ENCODE measurements around the gene PCDHB16.
"Not testable (repeated sequence)": the region's sequence is repeated elsewhere in the genome, so short reads cannot be mapped to it uniquely, and the experiment has no call there.

PCDHB16 gene

DNA sequence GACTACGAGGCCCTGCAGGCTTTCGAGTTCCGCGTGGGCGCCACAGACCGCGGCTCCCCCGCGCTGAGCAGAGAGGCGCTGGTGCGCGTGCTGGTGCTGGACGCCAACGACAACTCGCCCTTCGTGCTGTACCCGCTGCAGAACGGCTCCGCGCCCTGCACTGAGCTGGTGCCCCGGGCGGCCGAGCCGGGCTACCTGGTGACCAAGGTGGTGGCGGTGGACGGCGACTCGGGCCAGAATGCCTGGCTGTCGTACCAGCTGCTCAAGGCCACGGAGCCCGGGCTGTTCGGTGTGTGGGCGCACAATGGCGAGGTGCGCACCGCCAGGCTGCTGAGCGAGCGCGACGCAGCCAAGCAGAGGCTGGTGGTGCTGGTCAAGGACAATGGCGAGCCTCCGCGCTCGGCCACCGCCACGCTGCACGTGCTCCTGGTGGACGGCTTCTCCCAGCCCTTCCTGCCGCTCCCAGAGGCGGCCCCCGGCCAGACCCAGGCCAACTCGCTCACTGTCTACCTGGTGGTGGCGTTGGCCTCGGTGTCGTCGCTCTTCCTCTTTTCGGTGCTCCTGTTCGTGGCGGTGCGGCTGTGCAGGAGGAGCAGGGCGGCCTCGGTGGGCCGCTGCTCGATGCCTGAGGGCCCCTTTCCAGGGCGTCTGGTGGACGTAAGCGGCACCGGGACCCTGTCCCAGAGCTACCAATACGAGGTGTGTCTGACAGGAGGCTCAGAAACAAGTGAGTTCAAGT lies 2.1 kb downstream of the PCDHB16 start:
- not testable (repeated sequence) for DNase-seq (ENCODE audit: low read depth)

GRCh38 chr5:141186897-141187512 lies 4.8 kb downstream of the PCDHB16 start, which contains the start of gene PCDHB9:
Gene PCDHB9, plus strand, starts transcription at chr5:141187161. Its CDS starts 158 bp downstream, at chr5:141187319.
- no peak for DNase-seq (ENCODE audit: low read depth)

DNA sequence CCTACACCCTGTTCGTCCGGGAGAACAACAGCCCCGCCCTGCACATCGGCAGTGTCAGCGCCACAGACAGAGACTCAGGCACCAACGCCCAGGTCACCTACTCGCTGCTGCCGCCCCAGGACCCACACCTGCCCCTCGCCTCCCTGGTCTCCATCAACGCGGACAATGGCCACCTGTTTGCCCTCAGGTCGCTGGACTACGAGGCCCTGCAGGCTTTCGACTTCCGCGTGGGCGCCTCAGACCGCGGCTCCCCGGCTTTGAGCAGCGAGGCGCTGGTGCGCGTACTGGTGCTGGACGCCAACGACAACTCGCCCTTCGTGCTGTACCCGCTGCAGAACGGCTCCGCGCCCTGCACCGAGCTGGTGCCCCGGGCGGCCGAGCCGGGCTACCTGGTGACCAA lies 6.5 kb downstream of the PCDHB16 start:
- not testable (repeated sequence) for DNase-seq (ENCODE audit: low read depth)

GRCh38 chr5:141189131-141189530 lies 6.9 kb downstream of the PCDHB16 start:
- not testable (repeated sequence) for DNase-seq (ENCODE audit: low read depth)

DNA sequence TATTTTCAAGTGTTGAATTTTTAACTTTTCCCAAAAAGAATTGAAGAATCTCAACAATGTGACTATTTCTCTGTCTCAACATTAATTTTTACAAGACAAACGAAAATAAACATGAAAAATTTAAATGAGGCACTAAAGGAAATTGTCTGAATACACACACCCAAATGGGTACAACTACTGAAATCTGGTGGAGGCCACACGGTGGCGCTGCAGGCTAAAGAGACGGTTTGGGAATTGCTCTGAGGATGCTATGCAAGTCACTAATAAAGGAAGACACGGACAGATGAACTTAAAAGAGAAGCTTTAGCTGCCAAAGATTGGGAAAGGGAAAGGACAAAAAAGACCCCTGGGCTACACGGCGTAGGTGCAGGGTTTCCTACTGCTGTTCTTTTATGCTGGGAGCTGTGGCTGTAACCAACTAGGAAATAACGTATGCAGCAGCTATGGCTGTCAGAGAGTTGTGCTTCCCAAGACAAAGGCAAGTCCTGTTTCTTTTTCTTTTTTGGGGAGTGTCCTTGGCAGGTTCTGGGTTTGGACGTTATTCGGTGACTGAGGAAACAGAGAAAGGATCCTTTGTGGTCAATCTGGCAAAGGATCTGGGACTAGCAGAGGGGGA lies 10.0 kb downstream of the PCDHB16 start, which contains the start of gene PCDHB10:
PCDHB10 (plus strand) TSS at position 244 of the 616 bp plus-strand sequence; CDS start at position 444, 200 bp downstream.
- no peak for DNase-seq (ENCODE audit: low read depth)

DNA sequence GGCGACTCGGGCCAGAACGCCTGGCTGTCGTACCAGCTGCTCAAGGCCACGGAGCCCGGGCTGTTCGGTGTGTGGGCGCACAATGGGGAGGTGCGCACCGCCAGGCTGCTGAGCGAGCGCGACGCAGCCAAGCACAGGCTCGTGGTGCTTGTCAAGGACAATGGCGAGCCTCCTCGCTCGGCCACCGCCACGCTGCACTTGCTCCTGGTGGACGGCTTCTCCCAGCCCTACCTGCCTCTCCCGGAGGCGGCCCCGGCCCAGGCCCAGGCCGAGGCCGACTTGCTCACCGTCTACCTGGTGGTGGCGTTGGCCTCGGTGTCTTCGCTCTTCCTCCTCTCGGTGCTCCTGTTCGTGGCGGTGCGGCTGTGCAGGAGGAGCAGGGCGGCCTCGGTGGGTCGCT lies 12.1 kb downstream of the PCDHB16 start:
- DNase-seq (ENCODE audit: low read depth) = not testable (repeated sequence)

DNA sequence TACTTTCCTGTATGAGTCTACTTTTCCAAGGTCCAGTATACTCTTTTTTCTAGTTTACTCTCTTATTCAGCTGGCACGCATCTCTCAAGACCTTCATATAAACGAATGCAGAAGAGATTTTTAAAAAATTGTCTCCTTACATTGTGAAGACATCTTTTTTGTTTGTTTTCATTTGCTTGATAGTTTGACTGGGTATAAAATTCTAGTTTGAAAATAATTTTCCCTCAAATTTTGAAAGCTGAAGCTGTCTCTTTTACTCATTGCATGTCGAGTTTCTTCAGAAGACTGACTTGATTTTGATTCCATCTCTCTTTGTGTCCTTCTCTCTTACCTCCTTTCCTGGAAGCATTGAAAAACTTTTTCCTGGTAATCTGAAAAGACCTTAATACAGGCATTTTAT lies 14.2 kb downstream of the PCDHB16 start:
- no peak for DNase-seq (ENCODE audit: low read depth)

DNA sequence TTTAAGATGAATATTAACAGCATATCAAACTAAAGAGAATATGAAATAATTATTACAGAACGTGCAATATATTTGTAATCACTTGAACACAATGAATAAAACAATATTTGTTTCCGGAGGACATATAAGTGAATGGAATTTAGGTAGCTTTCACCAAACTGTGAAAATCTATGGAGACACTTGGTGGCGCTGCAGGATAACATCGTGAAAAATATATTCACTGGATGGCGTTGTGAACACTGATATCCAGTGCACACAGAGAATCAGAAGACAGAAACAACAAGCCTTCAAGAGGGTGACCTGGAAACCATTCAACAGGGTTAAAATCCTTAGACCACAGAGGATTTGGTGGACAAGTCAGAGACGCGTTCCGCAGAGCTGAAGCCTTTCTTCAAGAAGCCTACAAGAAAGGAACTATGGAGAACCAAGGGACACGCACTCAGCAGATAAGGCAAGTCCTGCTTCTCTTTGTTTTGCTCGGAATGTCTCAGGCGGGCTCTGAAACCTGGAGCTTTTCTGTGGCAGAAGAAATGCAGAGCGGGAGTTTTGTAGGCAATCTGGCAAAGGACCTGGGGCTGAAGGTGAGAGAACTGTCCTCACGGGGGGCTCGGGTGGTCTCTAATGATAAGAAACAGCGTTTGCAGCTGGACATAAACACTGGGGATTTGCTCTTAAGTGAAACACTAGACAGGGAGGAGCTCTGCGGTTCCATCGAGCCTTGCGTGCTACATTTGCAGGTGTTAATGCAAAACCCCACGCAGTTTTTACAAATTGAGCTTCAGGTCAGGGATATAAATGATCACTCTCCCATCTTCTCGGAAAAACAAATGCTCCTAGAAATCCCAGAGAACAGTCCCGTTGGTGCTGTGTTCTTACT lies 17.4 kb downstream of the PCDHB16 start, which contains the start of gene PCDHB11:
PCDHB11 (plus strand) TSS at position 269 of the 877 bp plus-strand sequence; CDS start at position 417, 148 bp downstream.
- DNase-seq (ENCODE audit: low read depth) = no peak

- DNase-seq (ENCODE audit: low read depth) = not testable (repeated sequence)
Observed at GRCh38 chr5:141201126-141201525, 18.9 kb downstream of the PCDHB16 start.

DNA sequence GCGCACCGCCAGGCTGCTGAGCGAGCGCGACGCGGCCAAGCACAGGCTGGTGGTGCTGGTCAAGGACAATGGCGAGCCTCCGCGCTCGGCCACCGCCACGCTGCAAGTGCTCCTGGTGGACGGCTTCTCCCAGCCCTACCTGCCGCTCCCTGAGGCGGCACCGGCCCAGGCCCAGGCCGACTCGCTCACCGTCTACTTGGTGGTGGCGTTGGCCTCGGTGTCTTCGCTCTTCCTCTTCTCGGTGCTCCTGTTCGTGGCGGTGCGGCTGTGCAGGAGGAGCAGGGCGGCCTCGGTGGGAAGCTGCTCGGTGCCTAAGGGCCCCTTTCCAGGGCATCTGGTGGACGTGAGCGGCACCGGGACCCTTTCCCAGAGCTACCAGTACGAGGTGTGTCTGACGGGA lies 19.5 kb downstream of the PCDHB16 start:
- not testable (repeated sequence) for DNase-seq (ENCODE audit: low read depth)

DNA sequence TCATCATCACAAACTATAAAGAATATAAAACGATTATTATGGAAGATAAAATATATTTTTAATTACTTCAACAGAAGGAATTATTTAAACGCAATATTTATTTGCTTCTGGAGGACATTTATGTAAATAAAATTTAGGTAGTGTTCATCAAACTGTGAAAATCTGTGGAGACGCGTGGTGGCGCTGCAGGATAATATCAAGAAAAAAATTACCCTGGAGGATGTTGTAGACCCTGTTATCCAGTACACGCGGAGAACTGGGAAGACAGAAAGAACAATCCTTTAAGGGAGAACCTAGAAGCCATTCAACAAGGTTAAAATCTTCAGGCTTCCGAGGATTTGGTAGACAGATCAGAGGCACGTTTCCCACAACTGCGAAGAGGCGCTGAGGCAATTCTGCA lies 26.3 kb downstream of the PCDHB16 start, which contains the start of gene PCDHB12:
PCDHB12 (plus strand) TSS at position 242 of the 400 bp plus-strand sequence. CDS start 189 bp downstream, outside the sequence.
- DNase-seq (ENCODE audit: low read depth) = no peak

DNA sequence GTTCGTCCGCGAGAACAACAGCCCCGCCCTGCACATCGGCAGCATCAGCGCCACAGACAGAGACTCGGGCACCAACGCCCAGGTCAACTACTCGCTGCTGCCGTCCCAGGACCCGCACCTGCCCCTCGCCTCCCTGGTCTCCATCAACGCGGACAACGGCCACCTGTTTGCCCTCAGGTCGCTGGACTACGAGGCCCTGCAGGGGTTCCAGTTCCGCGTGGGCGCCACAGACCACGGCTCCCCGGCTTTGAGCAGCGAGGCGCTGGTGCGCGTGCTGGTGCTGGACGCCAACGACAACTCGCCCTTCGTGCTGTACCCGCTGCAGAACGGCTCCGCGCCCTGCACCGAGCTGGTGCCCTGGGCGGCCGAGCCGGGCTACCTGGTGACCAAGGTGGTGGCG lies 28.1 kb downstream of the PCDHB16 start:
- DNase-seq (ENCODE audit: low read depth) = not testable (repeated sequence)

DNA sequence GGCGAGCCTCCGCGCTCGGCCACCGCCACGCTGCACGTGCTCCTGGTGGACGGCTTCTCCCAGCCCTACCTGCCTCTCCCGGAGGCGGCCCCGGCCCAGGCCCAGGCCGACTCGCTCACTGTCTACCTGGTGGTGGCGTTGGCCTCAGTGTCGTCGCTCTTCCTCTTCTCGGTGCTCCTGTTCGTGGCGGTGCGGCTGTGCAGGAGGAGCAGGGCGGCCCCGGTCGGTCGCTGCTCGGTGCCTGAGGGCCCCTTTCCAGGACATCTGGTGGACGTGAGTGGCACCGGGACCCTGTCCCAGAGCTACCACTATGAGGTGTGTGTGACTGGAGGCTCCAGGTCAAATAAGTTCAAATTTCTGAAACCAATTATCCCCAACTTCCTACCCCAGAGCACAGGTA lies 28.7 kb downstream of the PCDHB16 start:
- DNase-seq (ENCODE audit: low read depth) = not testable (repeated sequence)

DNA sequence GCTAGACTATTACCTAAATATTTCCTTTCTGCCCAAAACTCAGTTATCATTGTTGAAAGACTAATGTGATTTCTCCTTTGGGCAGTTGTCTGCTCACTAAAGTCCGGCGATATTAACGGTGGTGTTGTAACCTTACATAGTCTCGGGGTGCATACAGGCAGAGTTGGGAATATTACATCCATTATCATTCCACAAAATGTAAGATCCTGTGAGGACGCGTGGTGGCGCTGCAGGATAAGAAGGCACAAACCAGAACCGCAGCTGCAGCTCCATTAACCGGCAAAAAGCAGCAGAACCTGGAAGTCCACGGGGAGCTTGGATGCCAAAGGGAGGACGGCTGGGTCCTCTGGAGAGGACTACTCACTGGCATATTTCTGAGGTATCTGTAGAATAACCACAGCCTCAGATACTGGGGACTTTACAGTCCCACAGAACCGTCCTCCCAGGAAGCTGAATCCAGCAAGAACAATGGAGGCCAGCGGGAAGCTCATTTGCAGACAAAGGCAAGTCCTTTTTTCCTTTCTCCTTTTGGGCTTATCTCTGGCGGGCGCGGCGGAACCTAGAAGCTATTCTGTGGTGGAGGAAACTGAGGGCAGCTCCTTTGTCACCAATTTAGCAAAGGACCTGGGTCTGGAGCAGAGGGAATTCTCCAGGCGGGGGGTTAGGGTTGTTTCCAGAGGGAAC lies 31.6 kb downstream of the PCDHB16 start, which contains the start of gene PCDHB13:
PCDHB13 (plus strand) TSS at position 264 of the 684 bp plus-strand sequence; CDS start at position 469, 205 bp downstream.
- DNase-seq (ENCODE audit: low read depth) = not testable (repeated sequence)

DNA sequence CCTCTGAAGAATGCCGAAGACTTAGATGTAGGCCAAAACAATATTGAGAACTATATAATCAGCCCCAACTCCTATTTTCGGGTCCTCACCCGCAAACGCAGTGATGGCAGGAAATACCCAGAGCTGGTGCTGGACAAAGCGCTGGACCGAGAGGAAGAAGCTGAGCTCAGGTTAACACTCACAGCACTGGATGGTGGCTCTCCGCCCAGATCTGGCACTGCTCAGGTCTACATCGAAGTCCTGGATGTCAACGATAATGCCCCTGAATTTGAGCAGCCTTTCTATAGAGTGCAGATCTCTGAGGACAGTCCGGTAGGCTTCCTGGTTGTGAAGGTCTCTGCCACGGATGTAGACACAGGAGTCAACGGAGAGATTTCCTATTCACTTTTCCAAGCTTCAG lies 32.4 kb downstream of the PCDHB16 start:
- not testable (repeated sequence) for DNase-seq (ENCODE audit: low read depth)

DNA sequence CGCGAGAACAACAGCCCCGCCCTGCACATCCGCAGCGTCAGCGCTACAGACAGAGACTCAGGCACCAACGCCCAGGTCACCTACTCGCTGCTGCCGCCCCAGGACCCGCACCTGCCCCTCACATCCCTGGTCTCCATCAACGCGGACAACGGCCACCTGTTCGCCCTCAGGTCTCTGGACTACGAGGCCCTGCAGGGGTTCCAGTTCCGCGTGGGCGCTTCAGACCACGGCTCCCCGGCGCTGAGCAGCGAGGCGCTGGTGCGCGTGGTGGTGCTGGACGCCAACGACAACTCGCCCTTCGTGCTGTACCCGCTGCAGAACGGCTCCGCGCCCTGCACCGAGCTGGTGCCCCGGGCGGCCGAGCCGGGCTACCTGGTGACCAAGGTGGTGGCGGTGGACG lies 33.3 kb downstream of the PCDHB16 start:
- DNase-seq (ENCODE audit: low read depth) = not testable (repeated sequence)

- DNase-seq (ENCODE audit: low read depth) = not testable (repeated sequence)
Observed at GRCh38 chr5:141216035-141216434, 33.8 kb downstream of the PCDHB16 start.

DNA sequence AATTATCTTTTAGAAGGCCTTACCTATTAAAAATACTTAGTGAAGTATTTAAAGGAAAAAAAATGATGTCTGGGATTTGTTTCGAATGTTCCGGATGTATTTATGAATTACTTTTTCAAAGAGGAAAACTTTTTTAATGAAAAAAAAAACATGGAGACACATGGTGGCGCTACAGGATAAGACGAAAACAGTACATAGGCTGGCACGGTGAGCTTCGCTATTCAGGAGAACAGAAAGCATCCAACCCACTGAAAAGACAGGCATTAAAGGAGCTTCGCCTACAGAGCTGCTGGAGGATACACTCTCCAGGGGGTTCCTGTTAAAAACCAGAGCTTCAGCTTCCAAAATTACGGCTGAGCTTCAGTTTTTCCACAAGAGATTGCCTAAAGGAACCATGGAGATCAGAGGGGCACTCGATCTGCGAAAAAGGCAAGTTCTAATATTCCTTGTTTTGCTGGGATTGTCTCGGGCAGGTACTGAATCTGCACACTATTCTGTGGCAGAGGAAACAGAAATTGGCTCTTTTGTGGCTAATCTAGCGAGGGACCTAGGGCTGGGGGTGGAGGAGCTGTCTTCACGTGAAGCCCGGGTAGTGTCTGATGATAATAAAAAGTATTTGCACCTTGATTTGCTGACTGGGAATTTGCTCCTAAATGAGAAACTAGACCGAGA lies 41.1 kb downstream of the PCDHB16 start, which contains the start of gene PCDHB14:
PCDHB14 (plus strand) TSS at position 232 of the 672 bp plus-strand sequence; CDS start at position 395, 163 bp downstream.
- DNase-seq (ENCODE audit: low read depth) = peak; percentile 40

DNA sequence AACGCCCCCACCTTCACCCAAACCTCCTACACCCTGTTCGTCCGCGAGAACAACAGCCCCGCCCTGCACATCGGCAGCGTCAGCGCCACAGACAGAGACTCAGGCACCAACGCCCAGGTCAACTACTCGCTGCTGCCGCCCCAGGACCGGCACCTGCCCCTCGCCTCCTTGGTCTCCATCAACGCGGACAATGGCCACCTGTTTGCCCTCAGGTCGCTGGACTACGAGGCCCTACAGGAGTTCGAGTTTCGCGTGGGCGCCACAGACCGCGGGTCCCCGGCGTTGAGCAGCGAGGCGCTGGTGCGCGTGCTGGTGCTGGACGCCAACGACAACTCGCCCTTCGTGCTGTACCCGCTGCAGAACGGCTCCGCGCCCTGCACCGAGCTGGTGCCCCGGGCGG lies 42.7 kb downstream of the PCDHB16 start:
- not testable (repeated sequence) for DNase-seq (ENCODE audit: low read depth)

- not testable (repeated sequence) for DNase-seq (ENCODE audit: low read depth)
Observed at GRCh38 chr5:141225421-141225820, 43.2 kb downstream of the PCDHB16 start.

Measured in HS-5 (cell line).